ENCODE results near the gene CHST11.
A peak's percentile ranks its signal among the peaks of the same experiment; 100 is the strongest.

CHST11 gene

DNA sequence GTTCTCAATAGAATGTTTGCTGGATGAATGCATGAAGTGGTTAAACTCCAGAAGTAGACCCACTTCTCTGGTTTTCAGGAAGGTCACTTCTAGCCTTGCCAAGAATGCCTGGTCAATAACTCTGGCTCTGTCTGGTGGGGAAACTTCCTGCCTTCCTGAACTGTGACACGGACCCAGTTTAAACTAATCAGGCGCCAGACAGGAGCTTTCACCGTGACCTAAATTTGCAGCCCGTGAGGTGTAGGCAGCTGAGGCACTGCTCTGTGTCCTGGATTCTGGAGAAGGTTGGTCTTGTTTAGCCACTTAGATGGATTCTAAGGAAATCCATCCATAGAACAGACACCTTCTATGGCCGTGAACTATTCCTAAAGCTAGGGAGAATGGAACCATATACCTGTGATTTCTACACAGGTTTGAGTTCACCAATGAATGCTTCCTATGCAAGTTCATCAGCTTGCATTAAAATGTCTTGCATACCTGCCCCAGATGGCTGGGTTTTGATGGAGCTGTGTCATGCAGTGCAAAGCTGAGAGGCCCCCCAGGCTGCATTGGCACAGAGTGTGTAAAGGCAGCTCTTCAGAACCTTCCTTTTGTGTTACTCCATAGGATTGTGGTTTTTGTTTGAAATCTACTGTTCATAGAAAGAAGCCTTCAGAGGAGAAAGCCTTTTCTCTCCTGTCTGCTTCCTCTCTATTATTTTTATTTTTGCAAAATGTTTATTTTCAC is 4.4 kb downstream of the CHST11 start:
- DNase-seq = peak in 1 of 2 donors; percentile 25

GRCh38 chr12:104462325-104462724 is 5.6 kb downstream of the CHST11 start:
- DNase-seq = no peak

DNA sequence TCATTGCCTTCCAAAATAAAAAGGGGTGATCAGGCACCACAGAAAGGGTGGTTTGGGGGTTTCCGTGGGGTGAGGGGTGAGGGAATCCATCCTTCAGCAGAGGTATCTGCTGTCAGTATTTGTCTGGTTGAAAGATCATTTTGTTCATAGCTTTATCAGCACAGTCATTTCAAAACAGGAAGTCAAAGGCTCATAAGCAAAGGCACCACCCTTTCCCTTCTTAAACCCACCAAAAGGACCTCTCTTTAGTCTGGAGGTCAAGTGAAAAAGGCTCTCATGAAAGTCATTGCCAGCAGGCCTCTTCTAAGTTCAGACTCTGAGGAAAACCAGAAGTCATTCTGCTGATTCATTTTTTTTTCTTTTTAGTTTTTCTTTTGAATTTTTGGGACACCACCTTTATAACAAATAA is 6.2 kb downstream of the CHST11 start:
- DNase-seq = peak; percentile 61 to 76

DNA sequence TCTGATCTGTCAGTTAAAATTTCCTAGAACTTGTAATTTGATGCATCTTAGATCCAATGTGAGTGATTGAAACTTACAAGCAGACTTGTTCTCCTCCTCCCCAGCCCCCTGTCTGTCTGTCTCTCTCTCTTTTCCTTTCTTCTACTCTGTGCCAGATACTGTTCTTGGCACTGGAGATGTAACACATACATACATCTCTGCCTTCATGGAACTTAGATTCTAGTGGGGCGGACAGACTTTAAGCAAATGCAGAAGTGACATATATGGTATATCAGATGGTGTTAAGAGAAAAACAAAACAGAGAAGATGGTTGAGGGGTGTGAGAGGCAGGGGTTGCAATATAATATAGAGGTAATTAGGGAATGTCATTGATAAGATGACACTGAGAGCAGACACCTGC is 6.6 kb downstream of the CHST11 start:
- no peak for DNase-seq

GRCh38 chr12:104464899-104465298 is 8.2 kb downstream of the CHST11 start:
- no peak for DNase-seq

DNA sequence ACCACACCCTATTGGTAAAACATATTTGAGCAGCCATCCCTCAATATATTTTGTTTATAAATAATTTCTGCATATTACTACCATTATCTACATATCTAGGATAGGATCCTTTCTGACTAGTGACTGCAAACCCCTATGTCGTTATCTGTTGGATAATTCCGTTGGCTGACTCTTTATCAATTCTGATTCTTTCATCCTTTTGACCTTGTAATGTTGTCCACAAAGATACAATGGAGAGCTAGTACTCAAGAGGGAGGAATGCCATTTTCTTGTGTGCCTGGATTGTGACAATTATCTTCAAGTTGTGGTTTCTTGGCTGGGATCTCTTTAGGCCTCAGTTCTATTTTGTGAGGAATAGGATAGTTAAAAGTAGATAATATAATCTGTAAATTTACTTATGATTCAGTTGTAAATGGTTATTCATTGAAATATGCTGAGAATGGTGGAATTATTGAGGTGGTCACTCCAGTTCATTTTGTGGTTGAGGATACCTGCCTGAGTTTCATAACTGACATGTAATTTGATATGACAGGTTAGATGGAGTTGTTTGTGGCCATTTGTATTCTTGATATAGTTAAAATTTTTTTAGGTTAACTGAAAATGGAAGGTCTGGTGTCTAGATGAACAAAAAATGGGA is 10.1 kb downstream of the CHST11 start:
- DNase-seq = no peak

- DNase-seq = peak in 1 of 2 donors; percentile 34
Observed at GRCh38 chr12:104467346-104467837, 10.6 kb downstream of the CHST11 start.

GRCh38 chr12:104468371-104468770 is 11.6 kb downstream of the CHST11 start:
- DNase-seq = no peak

GRCh38 chr12:104469066-104469465 is 12.3 kb downstream of the CHST11 start:
- DNase-seq = no peak

DNA sequence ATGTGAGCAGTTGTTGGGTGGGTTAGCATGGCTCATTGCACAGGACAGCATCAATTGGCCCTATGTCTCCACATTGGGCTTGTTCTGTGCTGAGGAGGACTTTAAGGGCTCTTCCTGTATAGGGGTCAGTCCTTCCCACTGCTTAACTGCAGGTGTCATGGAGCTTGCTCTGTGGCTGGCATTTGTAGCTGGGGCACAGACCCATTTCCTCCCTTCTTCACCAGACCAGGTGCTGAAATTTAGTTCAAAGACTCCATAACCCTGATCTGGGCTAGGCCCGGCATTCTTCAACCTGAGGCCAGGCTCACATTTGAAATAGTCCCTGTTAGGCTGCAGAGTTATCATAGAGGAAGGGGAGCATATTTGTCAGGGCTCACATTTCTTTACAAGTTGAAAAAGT is 12.8 kb downstream of the CHST11 start:
- no peak for DNase-seq

- no peak for DNase-seq
Observed at GRCh38 chr12:104470521-104470920, 13.8 kb downstream of the CHST11 start.

DNA sequence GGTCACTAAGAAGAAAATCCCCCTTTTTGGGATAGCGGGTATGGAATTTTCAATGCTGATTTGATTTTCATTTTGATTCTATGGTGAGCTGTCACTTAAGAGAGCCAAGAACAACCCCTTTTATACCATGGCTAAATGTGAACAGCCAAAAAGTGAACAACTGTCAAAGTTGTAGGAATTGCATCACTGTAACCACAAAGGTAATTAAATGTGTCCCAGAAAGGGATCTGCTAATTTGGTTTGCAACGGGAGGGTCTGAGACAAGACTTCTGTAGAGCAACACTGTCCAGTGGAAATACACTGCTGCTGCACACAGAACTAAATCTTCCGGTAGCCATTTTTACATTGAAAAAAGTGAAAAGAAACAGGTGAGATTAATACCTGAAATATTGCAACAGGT is 14.6 kb downstream of the CHST11 start:
- no peak for DNase-seq

DNA sequence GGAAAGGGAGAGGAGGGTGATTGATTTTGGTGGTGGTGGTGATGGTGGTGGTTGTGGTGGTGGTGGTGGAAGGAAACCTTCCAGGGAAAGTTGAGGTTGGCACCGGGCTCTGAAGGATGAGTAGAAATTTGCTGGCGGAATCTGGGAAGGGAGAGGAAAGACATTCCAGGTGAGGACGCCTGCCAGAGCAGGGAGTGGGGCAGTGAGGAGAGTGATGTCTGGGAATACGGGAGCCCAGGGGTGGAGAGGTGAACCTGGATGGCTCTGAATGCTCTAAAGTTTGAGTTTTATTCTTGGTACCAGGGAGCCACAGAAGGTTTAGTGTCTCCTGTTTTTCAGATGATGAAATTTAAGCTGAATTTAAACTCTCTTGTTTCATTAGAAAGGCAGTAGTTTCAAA is 16.0 kb downstream of the CHST11 start:
- DNase-seq = no peak

DNA sequence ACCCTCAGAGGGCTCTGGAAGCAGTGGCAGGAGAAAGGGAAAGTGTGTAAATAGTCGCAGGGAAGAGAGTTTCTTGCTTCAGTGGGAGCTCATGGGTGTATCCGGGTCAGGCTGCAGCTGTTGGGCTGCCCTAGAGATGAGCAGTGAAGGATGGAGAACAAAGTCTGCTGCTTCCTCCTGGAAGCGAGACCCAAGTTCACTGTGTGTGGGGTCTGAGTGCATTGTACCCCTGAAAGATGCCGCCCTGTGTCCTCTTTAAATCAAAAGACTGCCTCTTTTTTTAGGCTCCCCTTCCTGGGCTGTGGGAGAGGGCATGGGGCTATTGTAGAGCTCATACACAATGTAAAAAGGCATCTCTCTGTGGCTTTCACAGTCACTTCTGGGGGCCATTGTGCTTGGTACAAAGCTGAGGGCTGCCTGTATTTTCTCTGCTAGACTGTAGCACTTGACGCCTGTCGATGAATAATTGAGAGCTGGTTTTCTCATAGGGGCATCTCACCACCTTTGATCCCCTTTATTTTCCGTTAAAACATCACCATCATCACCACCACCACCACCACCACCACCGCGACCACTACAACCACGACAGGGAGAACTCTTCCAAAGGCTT is 16.7 kb downstream of the CHST11 start:
- DNase-seq = peak in 1 of 2 donors; percentile 43

DNA sequence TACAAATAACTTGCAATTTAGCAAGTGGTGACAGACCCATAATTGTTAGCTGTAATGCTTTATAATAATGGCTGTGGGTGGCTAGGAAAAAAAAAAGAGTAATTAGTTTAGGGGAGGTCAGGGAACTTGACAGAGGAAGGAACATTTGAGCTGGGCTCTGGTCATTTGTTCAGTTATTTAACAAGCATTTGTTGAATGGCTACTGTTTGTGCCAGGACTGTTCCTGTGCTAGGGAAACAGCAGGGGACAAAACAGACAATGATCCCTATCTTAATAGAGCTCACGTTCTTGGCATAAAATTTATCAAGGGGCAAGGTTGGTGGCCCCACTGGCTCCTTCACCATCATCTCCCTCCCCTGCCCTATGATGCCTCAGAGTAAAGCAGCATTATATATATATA is 18.5 kb downstream of the CHST11 start:
- DNase-seq = no peak

DNA sequence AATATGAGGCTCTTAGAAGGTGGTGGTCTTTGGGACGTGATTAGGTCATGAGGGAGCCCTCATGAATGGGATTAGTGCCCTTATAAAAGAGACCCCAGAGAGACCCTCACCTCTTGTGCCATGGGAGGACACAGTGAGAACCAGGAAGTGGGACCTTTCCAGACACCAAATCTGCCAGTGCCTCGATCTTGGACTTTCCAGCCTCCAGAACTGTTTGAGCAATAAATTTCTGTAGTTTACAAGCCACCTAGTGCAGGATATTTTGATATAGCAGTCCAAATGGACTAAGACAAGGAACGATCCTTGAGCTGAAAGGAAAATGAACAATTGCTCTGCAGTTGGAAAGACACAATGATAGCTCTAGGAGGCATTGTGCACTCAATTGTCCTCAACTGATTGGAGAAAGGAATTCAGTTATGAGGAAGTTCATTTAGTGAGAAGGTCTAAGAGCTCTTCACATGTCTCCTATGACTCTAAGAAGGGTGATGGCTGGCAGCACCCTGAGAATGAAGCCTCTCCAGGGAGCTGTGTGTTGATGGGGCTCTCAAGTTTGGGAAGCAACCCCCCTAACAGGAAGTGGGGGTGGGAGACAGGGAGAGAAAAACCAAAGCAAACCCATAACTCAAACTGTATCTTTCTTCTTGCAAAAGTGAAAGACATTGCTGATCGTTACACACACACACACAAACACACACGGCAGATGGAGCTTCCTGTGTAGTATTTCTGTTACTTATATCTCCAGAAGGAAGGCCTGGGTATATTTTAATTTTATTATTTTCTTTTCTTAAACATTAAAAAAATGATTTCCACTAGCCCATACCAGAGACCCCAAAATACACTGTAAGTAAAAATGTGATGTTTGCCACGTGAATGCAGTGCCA is 21.0 kb downstream of the CHST11 start:
- no peak for DNase-seq

DNA sequence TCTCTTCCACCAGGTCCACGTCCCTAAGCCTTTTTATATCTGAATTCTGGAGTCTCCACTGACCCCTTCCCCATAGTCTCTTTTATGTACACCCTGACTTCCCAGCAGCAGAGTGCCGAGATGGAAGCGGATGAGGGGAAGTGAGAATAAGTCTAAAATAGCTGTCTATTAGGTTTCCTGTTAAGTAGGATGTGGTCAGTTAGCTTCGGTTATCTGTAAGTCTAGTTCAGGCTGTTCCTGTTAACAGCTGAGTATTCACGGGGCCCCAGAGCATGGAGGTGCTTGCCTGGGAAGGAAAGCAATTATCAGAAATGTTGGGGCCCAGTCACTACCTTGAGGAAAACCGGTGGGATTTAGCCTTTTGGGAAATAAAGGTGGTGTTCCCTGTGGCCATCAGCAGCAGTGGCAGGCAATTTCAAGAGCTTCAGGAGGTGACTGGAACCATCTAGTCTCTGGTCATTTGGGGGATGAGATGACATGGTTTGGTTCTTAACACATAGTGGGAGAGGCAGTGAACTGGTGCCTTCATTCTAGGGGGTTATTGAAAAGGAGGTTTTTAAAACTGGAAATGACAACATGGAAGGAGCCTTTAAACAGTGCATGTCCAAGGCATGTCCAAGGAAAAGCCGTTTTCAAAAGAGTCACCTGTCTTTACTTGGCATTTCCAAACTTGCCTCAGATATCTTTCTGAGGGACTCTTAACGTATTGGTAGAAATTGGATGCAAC is 21.8 kb downstream of the CHST11 start:
- DNase-seq = peak; percentile 69 to 77

DNA sequence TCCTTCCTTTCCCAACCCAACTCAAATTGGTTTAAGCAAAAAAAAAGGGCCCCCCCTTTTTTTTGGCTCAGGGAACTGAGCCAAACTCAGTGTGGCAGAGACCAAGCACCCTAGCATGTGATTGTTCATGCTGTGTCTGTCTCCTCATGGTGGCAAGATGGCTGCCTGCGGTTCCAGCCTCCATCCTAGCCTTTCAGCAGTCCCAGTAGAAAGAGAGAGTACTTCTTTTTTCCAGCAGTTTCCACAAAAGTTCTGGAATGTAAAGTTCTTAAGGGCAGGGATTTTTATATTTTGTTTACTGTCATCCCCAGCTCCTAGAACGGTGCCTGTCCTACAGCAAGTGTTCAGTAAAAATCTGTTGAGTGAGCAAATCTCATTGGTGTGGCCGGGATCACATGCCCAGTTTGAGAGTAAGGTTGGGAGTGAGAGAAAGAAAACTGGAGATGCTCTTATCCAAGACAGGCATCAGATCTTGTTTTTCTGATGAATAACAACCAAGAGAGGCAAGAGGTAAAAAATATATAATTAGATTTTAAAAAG is 22.4 kb downstream of the CHST11 start:
- no peak for DNase-seq

GRCh38 chr12:104480012-104480411 is 23.3 kb downstream of the CHST11 start:
- no peak for DNase-seq

GRCh38 chr12:104480826-104481440 is 24.2 kb downstream of the CHST11 start:
- peak in 1 of 2 donors; percentile 56 for DNase-seq

GRCh38 chr12:104482113-104482512 is 25.4 kb downstream of the CHST11 start:
- no peak for DNase-seq

DNA sequence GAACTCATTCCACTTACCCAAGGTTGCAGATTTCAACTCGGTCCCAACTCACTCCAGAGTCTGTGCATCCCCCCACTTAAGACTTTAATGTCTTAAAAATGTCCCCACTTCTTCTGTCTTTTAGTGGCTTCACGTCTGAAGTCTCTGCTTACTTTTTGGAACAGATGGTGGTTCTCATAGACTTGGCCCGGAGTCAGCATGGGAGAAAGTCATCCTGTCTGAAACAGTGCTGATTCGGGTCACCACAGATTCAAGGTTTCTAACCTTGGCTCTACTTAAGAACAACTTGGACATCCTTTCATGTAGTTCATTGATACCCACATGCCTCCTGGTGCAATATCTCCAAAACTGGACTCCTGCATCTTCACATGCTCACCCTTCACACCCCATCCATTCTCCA is 26.0 kb downstream of the CHST11 start:
- no peak for DNase-seq

Measured in CD4-positive, alpha-beta T cell treated with Interleukin-4 for 1 hour (primary cell).